Hematopoietic multipotent progenitor cell treated with erythropoietin and hydrocortisone succinate and interleukin-3 and kit ligand, for 17 days (in vitro differentiated cells): ENCODE measurements around the gene RIN3.

Source experiments
- DNase-seq: peaks from one replicate; pipeline ENCODE4 v3.0.0-alpha.2; 2015; ENCODE audit warnings: low spot score

Gene RIN3

DNA sequence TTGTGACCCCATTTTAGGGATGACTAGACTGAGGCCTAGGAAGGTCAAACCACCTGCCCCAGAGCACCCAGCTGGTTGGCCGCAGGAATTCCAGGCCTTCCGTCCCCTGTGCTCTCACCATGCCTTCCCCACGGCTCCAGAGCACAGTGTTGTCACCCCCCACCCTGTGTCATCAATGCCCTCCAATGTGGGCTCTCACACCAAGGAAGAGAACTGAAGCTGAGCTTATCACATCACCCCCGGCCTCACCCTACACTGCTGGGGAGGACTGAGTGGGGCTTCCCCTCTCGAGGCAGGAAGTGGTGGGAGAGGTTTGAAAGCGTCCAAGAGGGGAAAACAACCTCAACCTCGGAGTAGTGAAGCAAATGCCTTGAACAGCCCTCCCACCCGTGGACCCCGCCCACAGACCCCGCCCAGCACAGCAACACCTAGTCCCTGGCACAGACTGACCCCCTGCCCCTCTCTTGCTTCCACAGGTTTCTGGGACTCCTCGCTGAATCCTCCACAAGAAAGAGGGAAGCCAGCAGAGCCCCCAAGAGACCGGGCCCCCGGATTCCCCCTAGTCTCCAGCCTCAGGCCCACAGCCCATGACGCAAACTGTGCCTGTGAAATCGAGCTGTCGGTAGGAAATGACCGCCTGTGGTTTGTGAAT, 137.7 kb downstream of the RIN3 start:
- DNase-seq: no peak

DNA sequence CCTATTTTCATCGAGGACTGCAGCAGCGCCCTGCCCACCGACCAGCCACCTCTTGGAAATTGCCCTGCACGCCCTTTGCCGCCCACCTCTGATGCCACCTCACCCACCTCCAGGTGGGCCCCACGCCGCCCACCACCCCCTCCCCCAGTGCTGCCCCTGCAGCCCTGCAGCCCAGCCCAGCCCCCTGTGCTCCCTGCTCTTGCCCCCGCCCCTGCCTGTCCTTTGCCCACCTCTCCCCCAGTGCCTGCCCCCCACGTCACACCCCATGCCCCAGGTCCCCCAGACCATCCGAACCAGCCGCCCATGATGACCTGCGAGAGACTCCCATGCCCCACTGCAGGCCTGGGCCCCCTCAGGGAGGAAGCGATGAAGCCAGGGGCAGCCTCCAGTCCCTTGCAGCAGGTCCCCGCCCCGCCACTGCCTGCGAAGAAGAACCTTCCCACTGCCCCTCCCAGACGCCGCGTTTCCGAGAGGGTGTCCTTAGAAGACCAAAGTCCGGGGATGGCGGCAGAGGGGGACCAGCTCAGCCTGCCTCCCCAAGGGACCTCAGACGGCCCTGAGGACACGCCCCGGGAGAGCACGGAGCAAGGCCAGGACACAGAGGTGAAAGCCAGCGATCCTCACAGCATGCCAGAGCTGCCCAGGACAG, 138.3 kb downstream of the RIN3 start:
- no peak for DNase-seq

DNA sequence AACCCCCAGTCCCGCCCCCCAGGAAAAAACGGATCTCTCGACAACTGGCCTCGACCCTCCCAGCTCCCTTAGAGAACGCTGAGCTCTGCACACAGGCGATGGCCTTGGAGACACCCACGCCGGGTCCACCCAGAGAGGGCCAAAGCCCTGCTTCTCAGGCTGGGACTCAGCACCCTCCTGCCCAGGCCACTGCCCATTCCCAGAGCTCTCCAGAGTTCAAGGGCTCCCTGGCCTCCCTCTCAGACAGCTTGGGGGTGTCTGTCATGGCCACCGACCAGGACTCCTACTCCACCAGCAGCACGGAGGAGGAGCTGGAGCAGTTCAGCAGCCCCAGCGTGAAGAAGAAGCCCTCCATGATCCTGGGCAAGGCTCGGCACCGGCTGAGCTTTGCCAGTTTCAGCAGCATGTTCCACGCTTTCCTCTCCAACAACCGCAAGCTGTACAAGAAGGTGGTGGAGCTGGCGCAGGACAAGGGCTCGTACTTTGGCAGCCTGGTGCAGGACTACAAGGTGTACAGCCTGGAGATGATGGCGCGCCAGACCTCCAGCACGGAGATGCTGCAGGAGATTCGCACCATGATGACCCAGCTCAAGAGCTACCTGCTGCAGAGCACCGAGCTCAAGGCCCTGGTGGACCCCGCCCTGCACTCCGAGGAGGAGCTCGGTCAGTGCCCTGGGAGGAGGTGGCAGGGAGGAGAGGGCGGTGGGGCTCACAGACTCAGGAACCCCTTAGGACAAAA, 139.0 kb downstream of the RIN3 start:
- no peak for DNase-seq

DNA sequence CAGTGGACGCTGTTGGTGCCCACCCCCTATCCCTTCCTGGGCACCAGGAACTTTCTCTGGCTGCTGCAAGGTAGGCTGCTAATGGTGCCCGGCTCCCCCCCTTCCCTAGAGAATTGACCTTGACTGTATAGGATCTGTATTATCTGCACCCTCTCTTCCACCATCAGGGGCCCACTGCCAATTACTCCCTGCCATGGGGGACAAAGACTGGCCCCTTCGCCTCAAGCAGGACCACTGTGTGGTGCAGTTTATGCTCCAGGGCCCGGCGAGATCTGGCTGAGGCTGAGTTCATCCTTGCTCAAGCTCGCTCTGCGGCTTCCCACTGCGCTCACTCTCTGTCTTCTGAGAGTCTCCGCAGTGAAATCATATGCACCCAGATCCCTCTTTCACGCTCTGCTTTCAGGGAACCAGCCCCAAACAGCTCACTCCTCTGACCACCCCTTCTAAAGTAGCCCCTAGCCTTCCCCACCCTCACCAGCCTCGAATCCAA, 139.6 kb downstream of the RIN3 start:
- DNase-seq: no peak

DNA sequence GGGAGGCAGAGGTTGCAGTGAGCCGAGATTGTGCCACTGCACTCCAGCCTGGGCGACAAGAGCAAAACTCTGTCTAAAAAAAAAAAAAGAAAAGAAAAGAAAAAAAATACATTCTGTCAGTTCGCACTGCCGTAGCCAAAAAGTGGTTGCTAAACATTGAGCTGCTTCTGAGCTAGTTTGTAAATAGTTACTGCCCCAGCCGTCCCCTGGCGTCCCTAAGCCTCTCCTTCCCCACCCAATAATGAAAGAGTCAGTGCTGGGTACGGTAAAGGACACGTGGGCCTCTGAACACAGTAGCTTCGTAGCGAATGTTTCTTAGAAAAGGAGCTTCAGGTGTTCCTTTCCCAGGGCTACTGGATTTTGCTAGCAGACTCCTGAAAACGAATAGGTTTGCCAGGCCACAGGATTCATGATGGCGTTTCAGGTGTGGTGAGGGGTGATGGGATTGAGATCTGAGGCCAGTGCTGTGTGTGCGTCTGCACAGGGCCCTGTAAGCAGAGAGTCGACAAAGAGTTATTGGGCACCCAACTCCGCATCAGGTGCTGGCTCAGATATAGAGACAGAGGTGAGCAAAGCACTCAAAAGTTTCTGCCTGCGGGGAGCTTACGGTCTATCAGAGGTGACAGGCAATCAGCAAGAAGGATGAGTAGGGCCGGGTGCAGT, 140.8 kb downstream of the RIN3 start:
- DNase-seq: no peak

DNA sequence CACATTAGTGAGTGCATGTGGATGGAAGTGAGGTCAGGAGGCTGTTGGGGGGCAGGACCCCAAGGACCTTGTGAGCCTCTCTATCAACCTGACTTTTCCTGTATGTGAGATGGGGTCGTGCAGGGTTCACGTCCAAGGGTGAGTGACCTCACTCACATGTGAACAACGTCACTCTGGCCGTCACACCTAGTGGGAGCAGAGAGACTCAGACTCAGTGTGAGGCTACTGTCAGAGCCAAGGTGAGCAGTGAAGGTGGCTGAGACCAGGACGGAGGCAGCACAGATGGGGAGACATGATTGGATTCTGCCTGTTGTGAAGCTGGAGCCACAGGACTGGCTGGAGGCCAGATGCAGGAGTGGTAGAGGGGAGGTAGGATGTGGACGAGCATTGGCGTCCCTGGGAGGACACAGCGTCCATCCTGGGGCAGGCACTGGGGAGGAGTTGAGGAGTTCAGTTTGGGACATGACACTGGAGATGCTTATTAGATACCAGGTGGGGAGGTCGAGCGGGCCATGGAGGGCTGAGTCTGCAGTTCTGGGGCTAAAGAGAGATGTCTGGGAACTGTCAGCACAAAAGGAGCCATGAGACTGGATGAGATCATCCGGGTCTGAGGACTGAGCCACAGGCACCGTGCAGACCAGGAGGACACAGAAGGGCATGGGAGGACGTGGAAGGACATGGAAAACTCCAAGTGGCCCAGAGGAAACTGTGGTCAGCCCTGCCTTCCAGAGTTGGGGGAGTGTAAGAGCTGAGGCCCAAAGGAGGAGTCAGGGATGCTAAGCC, 142.0 kb downstream of the RIN3 start:
- DNase-seq: no peak

DNA sequence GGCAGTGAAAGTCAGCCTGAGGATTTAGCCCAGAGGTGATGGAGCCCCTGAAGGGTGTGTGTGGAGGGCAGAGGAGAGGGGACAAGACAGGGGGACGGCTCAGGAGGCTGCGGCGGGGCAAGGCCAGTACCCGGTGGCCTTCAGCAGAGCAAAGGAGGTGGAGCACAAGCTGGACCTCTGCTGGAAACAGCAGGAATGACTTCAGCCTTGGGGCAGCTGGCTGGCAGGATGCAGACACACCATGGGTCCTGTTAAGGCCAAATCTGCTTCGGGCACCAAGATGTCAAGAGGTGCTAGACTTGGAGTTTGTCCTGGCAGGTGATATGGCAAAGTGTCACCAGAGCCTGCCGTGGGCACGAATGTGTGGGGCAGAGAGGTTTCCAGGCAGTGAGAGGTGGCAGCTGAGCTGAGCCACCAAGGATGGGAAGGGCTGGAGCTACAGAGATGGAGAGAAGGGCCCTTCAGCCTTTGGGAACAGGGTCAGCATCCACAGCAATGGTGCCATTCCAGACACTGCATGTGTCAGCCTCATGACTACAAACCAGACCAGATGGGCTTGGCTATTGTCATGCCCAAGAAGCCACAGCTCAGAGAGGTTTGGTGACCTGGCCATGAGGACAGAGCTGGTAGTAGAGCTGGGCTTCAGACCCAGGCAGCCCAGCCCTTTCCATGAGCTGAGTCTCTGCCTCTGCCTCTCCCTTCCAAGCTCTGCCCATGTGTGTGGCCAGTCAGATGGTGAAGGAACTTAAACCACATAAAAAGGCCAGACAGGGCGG, 142.9 kb downstream of the RIN3 start:
- DNase-seq: no peak

DNA sequence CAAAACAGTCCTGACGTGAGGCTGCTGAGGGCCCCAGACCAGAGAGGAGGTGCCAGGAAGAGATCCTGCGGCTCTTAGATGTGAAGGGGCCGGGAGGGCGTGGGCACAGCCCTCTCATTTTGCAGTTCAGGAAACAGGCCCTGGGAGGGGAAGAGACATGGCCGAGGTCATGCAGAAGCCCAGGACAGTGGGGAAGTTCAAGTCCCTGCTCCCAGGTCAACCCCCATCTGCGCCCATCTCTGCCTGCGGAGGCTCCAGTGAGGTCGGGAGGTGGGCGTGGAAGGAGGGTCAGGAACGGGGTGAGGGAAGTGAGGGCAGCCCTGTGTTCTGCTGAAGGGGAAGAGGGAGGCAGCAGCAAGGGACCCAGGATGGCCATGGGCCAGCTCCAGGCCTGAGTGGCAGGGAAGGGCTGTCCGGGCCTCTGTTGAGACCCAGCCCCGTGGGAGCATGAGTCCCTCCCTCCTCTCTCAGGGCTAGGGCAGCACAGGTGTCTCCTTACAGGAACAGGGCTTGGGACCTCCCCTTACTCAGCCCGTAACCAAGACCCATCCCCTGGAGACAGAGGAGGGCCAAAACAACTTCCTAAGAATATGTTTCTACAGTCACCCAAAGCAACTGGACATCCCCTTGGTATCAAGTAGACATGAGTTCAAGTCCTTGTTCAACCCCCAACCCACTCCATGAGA, 144.0 kb downstream of the RIN3 start:
- DNase-seq: no peak

DNA sequence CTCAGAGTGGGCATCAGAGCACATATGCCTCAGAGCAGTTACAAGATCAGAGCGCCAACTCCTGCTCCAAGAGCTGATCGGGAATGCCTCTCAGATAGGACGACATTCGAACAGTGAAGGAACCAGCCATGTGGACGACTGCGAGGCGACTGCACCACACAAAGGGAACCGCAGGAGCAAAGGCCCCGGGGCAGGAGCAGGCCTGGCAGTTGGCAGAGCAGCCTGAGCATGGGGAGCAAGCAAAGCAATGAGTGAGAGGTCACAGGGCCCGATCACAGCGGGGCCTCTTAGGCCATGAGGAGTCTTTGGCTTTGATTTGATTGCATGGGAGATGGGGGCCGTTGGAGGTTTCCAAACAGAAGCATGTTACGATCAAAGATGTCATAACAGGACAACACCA, 144.6 kb downstream of the RIN3 start:
- no peak for DNase-seq

DNA sequence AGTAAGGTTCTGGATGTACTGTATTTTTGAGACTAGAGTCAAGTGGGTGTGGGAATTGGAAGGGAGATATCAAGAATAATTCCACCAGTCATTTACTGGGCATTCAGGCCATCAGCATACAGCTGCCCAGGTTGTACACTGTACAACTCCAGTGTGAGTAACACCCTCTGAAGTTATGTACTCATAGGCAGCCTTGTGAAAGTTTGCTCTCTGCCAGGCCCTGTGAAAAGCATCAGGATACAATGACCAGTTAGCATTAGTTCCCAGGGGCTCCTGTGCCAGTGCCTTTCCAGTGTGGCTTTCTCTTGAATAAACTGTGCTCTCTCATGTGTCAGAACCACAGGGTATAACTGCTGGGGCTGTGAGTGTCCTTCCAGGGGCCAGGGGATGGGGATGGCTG, 145.1 kb downstream of the RIN3 start:
- no peak for DNase-seq

DNA sequence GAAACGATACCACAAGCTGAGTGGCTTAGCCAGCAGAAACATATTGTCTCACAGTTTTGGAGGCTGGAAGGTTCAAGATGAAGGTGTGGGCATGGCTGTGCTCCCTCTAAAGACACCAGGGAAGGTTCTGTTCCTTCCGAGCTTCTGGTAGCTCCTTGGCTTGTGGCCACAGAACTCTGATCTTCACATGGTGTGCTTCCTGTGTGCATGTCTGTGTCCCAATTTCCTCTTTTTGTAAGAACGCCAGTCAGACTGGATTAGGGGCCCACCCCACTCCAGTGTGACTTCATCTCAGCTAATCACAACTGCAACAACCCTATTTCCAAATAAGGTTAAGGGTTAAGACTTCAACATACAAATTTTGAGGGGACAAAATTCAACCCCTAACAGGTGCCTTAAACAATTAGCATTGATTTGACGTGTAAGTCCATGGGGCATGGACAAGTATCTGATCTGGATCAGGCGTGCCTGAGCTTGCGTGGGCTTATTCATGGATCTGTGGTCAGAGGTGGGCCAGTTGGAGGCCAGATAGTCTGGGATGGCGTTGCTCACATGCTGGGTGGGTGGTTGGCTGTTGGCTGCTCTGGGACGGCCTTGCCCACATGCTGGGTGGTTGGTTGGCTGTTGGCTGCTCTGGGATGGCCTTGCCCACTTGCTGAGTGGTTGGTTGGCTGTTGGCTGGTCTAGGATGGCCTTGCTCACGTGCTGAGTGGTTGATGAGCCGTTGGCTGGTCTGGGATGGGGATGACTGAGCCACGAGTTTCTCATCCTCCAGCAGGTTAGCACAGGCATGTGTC, 146.4 kb downstream of the RIN3 start:
- no peak for DNase-seq

DNA sequence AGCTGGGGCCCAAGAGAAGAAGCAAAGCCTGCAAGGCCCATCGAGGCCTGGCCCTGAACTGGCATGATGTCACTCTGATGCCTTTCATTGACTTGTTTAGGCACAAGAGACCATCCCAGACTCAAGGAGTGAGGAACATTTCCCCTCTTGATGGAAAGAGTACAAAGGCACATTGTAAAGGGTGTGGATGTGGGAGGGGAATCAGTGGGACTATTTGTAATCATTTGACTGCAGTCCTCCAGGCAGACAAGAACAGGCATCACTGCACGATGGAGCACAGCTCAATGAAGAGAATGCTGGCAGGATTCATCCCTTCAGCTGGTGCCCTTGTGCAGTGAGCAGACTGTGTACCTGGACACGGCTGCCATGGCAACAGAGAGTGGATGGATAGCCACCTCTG, 147.0 kb downstream of the RIN3 start:
- no peak for DNase-seq

DNA sequence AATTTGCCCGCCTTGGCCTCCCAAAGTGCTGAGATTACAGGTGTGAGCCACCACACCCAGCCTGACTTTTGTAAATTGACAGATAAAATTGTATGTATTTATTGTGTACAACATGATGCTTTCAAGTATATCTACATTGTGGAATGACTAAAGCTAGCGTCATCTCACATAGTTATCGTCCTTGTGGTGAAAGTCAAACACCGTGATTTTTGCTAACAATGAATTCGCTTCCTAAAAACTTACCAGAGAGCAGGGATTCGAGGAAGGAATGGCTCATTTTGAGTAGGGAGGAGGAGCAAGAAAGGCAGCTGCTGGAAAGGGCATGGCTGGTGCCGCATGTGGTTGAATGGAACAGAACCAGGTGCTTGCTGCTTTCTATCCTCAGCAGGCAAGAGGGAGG, 149.5 kb downstream of the RIN3 start:
- DNase-seq: no peak

DNA sequence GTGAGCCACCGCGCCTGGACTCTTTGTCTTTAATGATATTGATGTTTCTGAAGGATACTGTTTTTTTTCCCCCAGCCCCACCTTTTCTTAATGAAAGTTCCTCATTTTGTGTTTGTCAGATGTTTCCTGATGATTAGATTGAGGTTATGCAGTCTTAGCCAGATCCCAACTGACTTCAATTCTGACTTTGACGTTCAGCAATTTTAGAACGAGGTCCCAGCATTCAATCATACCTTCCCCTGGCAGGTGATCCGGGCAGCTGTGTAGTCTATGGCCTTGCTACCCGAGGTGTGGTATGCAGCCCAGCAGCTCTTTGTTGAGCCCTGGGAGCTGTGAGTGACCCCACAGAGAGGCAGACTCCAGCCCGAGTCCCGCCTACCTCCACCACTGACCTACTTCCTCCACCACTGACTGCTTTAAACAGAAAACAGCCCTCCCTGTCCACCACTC, 152.1 kb downstream of the RIN3 start:
- DNase-seq: no peak

DNA sequence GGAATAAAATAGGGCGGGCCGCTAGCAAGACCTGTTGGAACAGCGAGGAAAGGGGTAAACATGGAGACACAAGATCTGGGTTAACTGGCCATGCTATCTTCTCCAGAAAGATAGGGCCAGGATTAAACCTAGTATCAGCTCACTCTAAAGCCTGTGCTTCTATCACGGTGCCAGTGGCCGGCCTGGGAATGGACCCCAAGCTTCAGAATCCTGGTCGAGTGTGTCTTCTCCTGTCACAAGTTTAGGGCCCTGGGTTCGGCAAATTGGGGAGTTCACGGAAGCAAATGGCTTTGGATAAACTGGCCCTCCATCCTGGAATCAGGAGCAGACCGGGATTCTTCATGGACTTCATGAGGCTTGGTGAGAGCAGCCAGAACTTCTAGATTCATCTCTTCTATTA, 152.7 kb downstream of the RIN3 start:
- DNase-seq: no peak

DNA sequence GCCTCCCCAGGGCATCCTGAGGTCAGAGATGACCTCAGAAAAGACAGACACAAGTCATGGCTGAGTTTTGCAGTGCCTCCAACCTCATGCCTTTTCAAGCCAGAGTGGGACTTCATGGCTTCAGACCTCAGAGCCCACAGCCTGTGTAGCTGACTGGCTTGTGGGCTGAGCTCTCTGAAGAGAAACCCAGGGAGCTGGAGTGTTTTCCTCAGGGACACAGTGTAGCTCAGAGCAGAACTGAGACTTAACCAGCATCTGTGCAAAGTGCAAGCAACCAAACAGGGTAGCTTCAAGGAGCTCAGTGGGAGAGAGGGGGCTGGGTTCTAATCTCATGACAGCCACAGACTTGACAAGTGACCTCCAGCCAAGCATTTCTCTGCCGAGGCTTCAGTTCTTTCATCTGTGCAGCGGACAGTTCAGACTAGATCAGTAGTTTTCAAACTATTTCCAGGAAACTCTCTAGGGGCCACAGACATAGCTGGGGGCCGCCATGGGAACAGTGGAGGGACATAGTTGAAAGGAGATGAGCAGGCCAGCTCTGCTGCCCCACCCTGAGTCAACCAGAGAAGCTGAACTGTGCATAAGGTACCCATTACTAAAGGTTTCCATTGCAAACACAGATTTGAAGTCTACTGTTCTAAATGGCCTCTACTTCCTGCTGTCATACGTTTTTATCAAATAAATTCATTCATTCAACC, 154.8 kb downstream of the RIN3 start:
- DNase-seq: no peak

DNA sequence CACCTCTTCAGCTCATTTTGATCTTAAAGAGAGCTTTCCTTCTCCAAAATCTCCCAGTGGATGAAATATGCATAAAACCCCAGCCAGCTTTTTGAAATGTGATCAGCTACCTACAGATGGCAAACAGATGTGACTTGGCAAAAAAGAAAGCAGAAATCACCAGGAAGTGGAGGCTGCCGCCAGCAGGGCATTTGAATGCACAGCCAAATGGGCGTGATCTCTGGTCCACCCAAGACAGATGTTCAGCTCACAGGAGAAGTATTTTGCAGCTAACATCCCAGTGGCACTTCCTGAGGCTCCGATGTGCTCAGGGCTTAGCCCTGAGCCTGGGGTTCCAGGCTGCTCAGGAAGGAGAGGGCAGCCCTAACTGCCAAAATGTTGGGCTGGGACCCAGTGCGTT, 156.6 kb downstream of the RIN3 start:
- peak; percentile 85 for DNase-seq

DNA sequence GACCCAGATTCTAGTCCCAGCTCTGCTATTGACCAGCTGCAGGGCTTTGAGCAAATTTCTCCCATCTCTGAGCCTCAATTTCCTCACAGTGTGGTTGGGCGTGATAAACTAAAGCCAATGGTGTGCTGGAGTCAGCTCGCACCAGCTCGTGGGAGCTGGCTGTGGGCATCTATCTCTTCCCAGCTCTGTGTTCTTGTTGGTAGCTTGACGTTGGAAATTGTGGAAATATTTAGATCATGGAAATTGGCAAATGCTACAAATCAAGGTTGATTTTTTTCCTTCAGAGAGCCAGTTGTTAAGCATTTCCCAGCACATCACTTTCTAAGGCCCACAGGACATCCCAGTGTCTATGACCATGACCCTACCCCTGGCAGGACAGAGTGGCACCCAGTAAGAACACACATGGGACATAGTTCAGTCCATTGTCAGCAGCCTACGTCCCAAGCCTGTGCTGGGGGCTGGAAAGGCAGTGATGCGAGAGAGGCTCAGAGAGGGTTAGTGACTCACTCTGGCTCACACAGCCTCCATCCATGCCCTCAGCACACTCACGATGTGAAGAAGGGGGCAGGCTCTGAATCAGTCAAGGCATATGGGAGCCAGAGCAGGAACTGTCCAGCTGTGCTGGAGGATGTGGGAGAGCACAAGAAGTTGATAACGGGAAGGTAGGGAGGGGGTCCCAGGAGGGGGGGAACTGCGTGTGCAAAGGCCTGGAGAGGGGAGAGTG, 157.2 kb downstream of the RIN3 start:
- DNase-seq: no peak
